Stimulated activated CD8-positive, alpha-beta memory T cell treated with anti-CD3 and anti-CD28 coated beads, Interleukin-15, amount 100 ng/mL, for 24 hours (primary cell): ENCODE data around the gene CDC42BPG.

ENCODE experiments used
- DNase-seq: peaks from one replicate; pipeline ENCODE4 v3.0.0-alpha.2; 2020; ENCODE audit warnings: low read depth

Gene CDC42BPG

DNA sequence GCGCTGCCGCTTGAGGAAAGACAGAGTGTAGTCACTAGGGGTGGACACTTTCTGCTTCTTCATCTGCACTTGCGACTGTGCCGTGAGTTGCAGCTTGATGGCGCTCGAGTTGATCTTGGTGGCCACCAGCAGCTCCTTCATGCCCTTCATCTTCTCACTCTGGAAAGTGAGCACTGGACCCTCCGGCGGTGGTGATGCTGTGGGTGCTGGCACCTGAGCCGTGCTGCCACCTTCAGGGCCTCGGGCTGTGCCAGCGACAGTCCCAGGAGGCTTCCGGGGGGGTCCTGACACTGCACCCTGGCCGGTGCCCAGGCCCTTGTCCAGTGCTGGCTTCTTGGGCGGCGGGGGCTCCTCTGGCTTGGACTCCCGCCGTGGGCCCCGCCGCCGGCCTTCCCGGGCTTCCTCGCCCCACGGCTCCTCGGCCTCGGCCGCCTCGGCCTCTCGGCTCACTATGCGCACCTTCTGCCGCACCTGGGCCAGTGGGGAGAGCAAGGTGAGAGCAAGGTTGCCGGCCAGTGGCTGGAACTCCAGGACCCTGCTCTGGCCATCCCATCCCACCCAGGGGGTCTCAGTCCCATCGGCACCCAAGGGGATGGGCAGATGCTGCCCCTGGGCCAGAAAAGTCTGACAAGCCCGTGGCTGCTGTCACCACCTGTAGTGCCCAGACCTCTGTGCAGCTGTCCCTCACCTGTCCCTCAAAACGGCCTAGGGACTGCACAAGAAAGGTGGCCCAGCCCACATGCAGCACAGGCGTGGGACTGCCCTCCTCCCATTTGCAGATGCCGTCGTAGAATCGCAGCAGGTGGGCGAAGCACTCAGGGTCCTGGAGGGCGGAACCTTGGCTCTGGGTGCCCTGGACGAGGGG lies 39.9 kb downstream of the CDC42BPG start:
- DNase-seq, result no peak

DNA sequence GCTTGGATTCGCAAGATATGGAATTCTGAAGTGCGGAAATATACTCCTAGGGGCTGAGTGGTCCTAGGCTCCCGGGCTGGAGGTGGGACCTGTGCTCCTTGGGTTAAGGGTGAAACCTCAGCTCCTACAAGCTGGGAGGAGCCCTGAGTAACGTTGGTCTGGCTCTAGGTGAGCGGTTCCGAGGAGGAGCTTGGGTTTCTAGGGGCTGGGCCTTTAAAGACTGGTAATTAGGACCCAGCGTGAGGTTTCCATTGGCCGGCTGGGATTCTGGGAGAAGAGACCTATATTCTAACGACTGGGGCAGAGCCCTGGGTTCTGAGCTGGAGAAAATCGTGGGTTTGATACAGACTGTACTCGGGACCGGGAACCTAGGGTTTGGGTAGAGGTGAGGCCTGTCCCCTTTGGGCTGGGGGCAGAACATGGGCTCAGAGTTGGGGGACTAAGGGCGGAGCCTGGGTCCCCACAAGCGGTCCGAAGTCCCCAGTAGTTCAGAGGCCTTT lies 40.6 kb downstream of the CDC42BPG start:
- no peak for DNase-seq

DNA sequence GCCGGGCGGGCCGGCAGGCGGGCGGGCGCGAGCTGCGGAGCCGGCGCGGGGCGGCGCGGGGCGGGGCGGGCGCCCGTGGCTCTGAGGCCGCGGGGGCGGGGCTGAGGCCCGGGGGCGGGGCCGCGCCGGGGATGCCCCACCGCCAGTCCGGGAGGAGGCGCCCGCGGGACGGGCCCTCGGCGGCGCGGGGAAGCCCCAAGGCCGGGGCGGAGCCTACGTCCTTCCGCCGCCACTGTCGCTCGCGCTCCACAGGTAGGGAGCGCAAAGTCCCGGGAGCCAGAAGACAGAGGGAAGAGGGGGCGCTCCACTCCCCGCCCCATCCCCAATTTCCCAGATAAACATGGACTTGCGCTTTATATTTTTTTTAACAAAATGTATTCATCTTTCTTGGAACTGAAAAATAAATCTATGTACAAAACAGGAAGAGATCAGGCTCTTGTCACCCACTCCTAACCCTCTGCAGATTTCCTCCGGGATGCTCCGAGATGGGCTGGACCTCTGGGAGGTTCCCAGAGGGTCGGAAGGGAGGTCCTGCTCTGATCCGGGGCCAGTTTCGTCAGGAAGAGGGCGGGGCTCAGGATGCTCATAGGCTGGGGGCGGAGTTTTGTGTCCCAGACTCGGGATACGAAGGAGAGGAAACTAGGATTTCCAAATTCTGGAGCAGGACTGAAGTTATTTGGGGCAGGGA lies 41.2 kb downstream of the CDC42BPG start, which contains the start of gene MAP4K2:
Gene MAP4K2, minus strand, starts transcription at position 57 of the 688 bp plus-strand sequence. CDS start 65 bp downstream, outside the sequence.
- peak; percentile 78 for DNase-seq

DNA sequence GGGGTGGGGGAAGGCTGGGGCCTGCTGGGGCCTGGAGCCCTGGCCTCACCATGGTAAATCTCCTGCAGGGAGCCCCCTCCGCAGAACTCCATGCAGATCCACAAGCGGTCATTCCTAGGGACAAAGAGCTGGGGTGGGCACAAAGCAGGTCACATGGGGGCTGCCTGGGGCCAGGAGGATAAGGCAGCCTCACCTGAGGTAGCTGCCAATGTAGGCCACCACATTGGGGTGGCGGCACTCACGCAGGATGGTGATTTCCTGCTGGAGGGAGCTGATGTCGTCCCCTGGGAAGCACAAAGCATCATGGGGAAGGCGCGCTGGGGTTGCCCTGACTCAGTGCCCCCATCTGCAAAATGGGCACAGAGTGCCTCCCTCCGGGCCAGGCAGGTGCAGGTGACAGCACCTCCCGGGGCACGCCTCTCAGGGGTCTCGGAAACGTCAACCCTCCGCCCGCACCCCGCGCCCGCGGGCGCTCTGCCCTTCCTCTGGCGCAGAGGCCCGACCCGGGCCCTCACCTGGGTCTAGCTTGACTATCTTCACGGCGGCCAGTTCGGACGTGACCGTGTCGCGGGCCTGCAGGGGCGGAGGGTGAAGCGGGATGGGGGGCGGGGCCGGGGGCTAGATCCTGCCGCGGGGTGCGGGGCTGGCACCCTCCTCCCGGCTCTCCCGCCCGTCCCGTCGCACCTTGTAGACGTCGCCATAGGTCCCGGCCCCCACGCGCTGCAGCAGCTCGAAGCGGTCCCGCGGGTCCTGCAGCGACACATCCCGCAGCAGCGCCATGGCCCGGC lies 41.9 kb downstream of the CDC42BPG start:
- DNase-seq, result no peak

DNA sequence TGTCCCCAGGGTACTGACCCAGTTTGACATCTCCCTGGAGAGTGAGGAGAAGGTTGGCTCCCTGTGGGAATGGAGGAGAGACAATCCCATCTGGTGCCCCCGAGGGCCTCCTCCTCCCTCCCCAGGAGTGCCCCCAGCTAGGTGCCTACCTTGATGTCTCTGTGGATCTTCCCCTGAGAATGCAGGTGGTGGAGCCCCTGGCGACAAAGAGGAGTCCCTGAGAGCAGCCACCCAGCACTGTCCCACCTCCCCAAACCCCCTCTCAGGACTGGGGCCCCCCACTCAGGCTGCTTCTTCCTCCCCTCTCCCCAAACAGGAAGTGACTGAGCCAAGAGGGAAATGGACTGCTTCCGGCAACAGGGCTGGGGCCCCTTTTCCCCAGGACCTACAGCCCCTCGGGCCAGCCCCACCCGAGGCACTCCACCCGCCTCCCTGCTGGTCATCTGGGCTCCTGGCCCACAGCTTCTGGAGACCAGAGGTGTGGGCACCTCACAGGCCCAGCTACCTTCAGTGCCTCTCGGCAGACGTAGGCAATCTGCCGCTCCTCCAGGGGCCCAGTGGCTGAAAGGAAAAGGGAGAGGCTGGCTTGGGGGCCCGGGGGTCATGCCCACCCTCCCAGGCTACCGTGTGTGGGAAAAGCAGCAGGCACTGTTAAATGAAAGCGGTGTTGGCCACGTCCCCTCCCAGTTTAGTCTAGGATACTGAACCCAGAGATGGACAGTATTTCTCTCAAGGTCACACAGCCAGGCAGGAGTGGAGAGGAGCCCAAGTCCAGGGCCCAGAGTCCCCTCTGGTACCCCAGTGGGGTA lies 42.7 kb downstream of the CDC42BPG start:
- no peak for DNase-seq

DNA sequence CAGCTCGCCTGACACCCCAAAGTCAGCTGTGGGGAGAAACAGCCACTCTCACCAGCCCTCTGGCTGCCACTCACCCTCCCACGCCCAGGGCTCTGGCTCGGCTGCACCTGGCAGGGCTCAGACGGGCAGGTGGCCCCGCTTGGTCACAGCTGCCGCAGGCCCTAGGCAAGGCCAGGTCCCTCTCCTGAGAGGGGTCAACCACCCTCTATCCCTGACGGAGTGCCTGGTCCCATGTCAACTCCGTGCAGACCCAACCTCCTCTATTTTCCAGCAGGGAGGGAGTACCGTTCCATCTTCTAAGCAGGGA lies 43.3 kb downstream of the CDC42BPG start:
- DNase-seq, result no peak

DNA sequence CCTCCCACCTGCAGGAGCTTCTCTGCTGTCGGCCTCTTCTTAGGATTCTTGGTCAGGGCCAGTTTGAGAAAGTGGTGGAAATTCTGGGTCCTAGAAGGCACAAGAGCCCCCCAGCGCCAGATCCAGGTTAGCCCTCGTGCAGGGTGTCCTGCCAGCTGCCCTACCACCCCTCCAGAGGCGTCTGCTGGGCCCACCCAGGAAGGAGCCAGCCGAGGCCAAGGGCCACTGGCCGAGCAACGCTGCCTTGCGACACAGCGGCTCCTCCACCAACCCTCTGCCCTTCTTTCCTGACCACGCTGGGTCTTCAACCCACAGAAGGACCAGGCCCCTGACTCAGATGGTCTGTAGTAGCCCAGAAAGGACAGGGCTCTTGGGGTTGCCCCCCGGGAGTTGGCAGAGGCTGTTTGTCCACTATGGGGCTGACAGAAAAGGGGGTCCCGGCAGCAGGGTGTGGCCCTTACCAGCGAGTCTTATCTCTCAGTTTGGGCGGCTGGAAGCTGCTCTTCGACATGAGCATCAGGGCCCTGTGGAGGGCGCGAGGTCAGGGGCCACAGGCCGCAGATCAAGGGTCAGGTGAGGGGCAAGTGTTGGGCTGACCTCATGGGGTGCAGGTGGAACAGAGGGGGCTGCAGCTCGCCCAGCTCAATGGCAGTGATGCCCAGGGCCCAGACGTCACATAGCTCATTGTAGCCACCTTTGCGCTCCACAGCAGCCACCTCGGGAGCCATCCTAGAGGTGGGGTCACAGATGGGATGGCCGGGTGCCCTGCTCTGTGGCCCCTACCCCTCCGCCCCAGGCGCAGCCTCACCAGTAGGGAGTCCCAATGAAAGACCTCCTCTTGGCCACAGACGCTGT lies 43.9 kb downstream of the CDC42BPG start:
- DNase-seq, result no peak

DNA sequence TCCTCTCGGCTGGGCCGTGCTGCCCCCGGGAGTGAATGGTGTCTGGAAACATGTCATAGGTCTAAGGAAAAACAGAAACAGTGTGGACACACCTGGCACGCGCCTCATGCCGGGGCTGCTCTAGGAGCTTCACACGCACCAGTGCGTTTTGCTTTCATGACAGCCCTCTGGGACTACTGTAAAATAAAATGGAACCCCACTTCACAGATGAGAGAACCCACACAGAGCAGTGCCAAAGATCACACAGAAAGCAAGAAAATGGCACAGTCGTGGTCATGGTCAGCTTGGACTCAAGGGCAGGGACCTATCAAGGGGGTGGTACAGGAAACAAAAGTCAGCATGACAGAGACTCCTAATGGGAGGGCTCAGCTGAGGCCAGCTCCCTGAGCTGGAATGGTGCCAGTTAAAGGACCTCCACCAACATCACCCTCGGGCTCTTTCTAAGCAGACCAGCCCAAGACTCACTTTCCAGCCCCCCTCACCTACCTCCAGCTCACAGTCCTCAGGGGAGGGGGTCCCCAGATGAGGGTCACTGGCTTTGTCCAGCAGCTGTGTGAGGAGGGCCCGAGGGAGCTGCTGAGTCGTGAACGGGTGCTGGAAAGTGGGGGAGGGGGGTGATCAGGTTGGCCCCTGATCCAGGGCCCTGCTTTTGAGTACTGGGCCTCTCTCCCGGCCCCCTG lies 44.7 kb downstream of the CDC42BPG start:
- DNase-seq, result no peak

DNA sequence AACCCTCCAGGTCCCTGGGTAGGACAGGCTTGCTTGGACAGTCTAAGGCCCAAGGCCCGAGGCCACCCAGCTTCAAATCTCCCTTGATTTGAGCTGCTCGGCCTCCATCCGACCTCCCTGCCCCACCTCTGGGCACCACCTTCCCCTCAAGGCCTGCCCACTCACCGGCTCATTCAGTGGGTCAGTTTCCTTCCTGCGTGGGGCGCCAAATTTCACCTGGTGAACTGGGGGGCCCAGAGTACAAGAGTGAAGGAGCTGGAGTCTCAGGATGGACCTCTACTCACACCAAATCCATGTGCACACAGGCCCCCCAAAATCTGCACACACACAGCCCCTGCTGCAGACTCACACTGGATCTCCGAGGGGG lies 45.2 kb downstream of the CDC42BPG start:
- no peak for DNase-seq

DNA sequence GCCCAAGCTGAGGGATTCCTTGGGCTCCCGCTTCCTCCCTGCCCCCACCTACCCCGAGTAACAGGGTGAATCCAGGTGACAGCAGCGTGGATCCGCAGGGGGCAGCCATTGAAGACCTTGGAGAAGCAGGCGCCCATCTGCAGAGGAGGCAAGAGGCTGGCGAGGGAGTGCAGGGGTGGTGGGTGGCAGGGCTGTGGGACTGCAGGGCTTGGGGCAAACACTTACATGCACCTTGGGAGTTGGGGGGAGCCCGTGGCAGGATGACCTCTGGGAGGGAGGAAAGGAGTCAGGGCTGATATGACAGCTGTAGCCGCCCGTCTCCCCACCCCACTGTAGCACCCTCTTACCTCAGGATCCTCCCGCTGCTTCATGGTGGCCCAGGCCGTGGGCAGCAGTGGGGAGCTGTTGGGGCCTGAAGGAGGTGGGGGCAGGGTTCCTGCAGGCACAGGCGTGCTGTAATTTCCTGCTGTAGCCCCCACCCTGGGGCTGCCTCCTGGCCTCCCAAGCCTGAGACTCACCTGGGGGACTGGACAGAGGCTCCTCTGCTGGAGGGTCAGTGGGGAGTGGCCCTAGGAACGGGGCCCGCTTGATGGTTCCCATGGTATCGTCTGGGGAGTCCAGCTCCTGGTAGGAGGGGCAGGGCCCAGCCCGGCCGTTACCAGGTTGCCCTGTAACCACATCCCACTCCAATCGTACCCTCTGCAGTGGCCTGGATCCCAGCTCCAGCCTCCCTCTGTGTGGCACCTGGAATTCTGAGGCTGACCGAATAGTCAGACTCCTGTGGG lies 47.5 kb downstream of the CDC42BPG start:
- DNase-seq, result no peak

DNA sequence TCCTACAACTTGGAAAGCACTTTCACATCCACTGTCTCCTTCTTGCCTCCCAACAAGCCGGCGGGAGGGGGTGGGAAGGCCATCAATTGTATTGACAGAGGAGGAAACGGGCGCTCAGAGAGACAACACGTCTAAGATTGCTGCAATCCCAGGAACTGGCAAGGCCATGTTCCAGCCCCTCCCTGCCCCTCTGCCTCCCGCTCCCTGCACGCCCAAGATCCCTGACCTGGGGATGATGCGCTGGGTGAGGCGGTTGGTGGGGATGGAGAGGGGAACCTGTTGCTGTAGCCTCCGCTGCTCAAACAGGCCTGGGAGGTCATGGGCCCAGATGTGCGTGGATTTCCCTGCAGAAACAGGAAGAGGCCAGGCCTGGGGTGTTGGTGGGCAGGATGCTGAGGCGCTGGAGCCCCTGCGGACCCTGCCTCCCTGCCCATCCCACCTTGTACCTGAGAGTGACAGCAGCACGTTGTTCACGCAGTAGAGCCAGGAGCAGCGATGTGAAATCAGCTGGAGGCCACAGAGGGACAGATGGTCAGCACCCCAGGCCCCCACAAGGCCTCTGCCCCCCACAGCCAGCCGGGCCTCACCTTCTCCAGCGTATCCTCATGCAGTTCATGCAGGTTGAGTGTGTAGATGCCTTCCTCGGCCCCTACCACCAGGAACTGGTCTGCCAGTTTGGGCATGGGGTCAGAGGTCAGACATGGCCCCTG lies 48.3 kb downstream of the CDC42BPG start:
- no peak for DNase-seq

DNA sequence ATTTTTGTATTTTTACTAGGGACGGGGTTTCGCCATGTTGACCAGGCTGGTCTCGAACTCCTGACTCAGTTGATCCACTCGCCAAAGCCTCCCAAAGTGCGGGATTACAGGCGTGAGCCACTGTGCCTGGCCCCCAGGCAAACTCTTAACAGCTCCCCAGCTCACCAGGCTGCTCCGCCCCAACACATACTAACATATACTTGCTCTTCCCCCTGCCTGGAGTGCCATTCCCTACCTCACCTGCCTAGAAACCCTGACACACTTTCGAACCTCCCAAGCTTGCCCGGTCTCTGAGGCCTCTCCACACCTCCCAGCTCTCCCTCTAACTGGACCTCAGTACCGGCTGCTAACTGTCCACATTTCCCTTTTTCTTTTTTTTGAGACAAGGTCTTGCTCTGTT lies 49.9 kb downstream of the CDC42BPG start:
- no peak for DNase-seq

DNA sequence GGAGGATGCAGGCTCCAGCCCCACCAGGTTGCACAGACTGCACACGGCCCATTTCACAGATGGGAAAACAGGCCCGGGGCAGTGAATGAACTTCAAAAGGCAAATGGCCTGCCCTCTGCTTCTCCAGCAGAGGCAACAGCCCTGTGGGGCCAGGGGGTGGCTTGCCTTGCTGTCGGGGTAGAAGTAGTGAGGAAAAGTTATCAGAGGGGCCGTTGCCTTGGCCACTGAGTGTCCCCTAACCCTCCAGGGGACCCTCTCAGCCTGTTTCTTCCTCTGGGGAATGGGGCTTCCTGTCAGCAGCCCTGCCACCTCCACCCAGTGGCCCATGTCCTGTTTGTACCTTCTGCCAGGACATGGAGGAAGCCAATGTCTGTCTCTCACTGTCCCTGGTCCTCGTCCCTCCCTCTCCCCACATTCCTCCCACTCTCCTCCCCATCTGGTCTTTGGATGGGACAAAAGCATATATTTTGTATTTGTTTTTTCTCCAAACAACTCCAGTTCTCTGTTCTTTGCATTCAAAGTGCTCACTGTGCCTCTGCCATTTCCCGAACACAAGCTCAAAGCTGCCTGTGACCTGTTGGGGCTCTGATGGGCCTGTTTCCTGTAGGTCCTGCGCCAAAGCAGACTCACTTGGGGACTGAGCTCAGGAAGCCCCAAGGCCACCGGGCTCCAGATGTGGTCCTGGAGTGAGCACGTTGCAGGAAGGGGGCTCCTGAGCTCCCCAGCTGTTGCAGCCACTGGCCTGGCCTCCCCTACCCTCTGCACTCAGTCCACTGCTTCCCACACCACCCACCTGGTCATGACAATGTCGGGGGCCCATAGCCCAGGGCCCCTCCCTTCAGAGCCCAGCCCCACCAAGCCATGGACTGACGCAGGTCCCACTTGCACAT lies 50.9 kb downstream of the CDC42BPG start:
- DNase-seq, result no peak

DNA sequence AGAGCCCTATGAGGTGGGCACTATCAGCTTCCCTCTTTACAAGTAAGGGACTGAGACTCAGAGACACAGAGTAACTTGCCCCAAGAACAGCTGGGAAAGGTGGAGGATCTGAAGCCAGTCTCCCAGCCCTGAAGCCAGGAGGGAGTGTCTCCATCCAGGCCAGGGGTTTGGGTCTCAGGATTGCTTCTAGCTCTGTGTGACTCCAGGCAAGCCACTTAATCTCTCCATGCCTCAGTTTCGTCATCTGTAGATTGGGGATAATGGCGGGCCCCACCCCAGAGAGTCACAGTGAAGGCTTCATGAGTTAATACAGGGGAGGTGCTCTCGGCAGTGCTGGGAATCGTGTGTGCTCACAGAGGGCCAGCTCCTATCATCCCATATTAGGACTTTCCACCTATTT lies 52.0 kb downstream of the CDC42BPG start:
- DNase-seq, result no peak

DNA sequence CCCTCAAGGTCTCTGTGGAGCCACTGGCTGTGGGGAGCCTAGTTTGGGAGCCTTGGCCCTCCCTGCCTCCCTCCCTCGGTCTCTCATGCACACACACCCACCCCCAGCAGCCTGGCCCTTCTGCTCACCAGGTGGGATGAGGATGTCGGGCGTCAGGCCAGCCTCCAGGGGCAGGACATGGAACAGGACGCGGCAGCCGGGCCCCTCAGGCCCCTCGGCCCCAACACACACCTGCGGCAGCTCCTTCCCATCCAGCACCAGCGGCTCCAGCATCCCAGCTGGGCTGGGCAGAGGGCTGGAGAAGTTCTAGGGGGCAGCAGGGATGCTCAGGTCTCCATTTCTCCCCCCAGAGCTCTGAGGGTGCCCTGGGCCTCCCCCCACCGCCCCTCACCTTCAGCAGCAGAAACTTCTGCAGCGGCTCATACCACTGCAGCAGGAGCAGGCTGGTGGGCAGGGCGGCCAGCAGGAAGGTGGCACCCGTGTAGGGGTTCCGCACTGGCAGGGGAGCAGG lies 52.6 kb downstream of the CDC42BPG start:
- DNase-seq, result no peak

DNA sequence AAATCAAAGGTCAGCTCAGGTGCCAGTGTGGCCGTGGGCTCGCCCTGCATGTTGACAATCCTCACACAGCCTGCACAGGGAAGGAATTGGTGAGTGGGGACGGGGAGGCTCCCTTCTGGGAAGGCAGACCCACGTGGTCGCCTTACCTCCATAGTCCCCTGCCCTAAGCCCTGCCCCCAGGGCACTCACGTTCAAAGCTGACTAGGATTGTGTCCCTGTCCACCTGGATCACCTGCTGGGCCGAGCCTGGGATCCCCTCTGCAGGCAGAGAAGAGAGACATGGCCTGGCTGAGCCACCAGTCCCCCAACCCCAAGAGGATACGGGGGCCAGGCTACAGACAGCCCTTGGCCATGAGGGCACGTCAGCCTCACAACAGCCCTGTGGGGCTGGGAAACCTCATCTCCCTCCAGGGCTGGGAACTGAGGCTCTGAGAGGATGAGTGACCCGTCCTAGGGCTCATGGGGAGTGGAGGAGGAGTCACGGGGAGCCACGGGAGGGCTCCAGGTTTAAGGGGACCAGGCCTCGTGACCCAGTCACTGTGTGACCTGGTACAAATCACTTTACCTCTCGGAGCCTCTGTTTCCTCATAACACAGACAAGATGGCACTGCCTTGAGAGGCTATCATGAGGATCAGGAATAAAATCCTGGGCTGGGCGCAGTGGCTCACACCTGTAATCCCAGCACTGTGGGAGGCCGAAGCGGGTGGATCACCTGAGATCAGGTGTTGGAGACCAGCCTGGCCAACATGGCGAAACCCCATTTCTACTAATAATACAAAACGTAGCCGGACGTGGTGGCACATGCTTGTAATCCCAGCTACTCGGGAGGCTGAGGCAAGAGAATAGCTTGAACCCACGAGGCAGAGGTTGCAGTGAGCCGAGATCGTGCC lies 54.0 kb downstream of the CDC42BPG start:
- DNase-seq, result no peak
